GM12878 (cell line): ENCODE data around the gene ZMIZ1. TPM values are rescaled to one million over a fixed set of nuclear protein-coding genes. Genes with fewer than 3 reads are reported as not detected.

ENCODE experiments used
- ATAC-seq: fragments of 200-7000 bp; cut with Tn5 transposase; 3 replicates; pipeline ENCODE4 v1.9.1; 2020; ENCODE audit warnings: mild to moderate bottlenecking, moderate library complexity
- BruUV-seq: library from RNA; stranded (reverse); fragments of 400-500 nt; replicated peaks from 2 replicates; lab custom pipeline; 2021; lab: Mats Ljungman, UMichigan
- CTCF ChIA-PET: fragments of 300-600 bp; sonication (Branson Sonifier 250); formaldehyde crosslinking; extraction: SDS; loops from one replicate; lab custom pipeline; 2021; ENCODE audit warnings: inconsistent platforms; lab: Yijun Ruan, JAX
- POLR2A ChIA-PET: fragments of 350-600 bp; formaldehyde crosslinking; extraction: SDS; loops from one replicate; lab custom pipeline; 2021; ENCODE audit warnings: inconsistent platforms; lab: Charles Lee
- RAD21 ChIA-PET: fragments of 300-600 bp; sonication (Branson Sonifier 250); formaldehyde crosslinking; loops from one replicate; lab custom pipeline; 2023; ENCODE audit warnings: antibody characterized with exemption; ENCODE audit not compliant: unreplicated experiment; lab: Charles Lee
- SMC1A ChIA-PET: fragments of 300-600 bp; sonication (Branson Sonifier 250); formaldehyde crosslinking; loops from one replicate; lab custom pipeline; 2023; ENCODE audit not compliant: unreplicated experiment, uncharacterized antibody; lab: Charles Lee
- DNase-seq: peaks from one replicate; pipeline ENCODE4 v3.0.0-alpha.2; 2011; ENCODE audit warnings: low read depth, low spot score
- FAIRE-seq: peaks from 3 replicates; lab custom pipeline; 2011; peaks lifted over from hg19 to GRCh38; lab: Jason Lieb, UNC
- H2AFZ ChIP-seq: 2 replicates; pipeline ENCODE4 v1.6.0; 2011; ENCODE audit warnings: low read depth, low read length, control low read depth; ENCODE audit not compliant: control insufficient read depth
- H3K27ac ChIP-seq: 2 replicates; pipeline ENCODE4 v1.5.1; 2011; ENCODE audit warnings: control low read depth; ENCODE audit not compliant: control insufficient read depth, insufficient read depth
- H3K27me3 ChIP-seq, 2 experiments: replicated peaks in 1 of 2; 2 replicates each; pipeline versions ENCODE4 v1.6.0 to v1.6.1; 2011; ENCODE audit warnings: low read length in 1 of 2; ENCODE audit not compliant: control insufficient read depth in 2 of 2, insufficient read depth in 2 of 2
- H3K36me3 ChIP-seq, 2 experiments: 2 replicates each; pipeline ENCODE4 v1.5.1; 2011; ENCODE audit warnings: low read length in 1 of 2; ENCODE audit not compliant: control insufficient read depth in 2 of 2, insufficient read depth in 2 of 2
- H3K4me1 ChIP-seq: 2 replicates; pipeline ENCODE4 v1.6.1; 2011; ENCODE audit warnings: mild to moderate bottlenecking, low read length, moderate library complexity, mixed read lengths; ENCODE audit not compliant: control insufficient read depth, insufficient read depth
- H3K4me2 ChIP-seq: 2 replicates; pipeline ENCODE4 v1.6.0; 2011; ENCODE audit warnings: control low read depth; ENCODE audit not compliant: control insufficient read depth, insufficient read depth
- H3K4me3 ChIP-seq: fragments of 200-600 bp; sonication (generic); 2 replicates; pipeline ENCODE4 v1.5.1; 2016
- H3K79me2 ChIP-seq: 2 replicates; pipeline ENCODE4 v1.6.0; 2011; ENCODE audit warnings: low read length; ENCODE audit not compliant: control insufficient read depth, insufficient read depth
- H3K9ac ChIP-seq: 2 replicates; pipeline ENCODE4 v1.8.0; 2011; ENCODE audit warnings: low read length, control low read depth, mixed read lengths; ENCODE audit not compliant: control insufficient read depth, insufficient read depth
- H3K9me3 ChIP-seq: replicated peaks from 3 replicates; pipeline ENCODE4 v1.5.1; 2011; ENCODE audit warnings: mild to moderate bottlenecking, low read length; ENCODE audit not compliant: control insufficient read depth, insufficient read depth
- H4K20me1 ChIP-seq: 2 replicates; pipeline ENCODE4 v1.6.0; 2011; ENCODE audit not compliant: control insufficient read depth, insufficient read depth
- CBX3 ChIP-seq: fragments of 200-600 bp; sonication (generic); IDR thresholded peaks from 2 replicates; pipeline ENCODE4 v1.6.1; 2016; ENCODE audit warnings: low read depth, borderline replicate concordance
- CBX5 ChIP-seq: sonication (generic); IDR thresholded peaks from 2 replicates; pipeline ENCODE4 v1.6.1; 2016; ENCODE audit warnings: low read depth, moderate library complexity, mild to moderate bottlenecking, inconsistent platforms
- KDM1A ChIP-seq: fragments of 200-600 bp; sonication (generic); IDR thresholded peaks from 2 replicates; pipeline ENCODE4 v1.6.1; 2016; ENCODE audit warnings: borderline replicate concordance
- MTA2 ChIP-seq: fragments of 450-650 bp; IDR thresholded peaks from 2 replicates; pipeline ENCODE4 v1.6.1; 2016; ENCODE audit warnings: low read depth, mild to moderate bottlenecking, moderate library complexity
- NFYB ChIP-seq: IDR thresholded peaks from 2 replicates; pipeline ENCODE4 v1.6.1; 2011; ENCODE audit warnings: low read depth, mild to moderate bottlenecking, low read length, improper control_type of control experiment, moderate library complexity; ENCODE audit not compliant: insufficient read depth
- ZSCAN29 ChIP-seq: fragments of 450-650 bp; IDR thresholded peaks from 2 replicates; pipeline ENCODE4 v1.6.1; 2017; ENCODE audit warnings: mild to moderate bottlenecking, moderate library complexity
- WGBS: methylation state at CpG from one replicate; pipeline ENCODE4 v1.1.6; 2016; ENCODE audit warnings: low lambda C conversion rate; ENCODE audit not compliant: insufficient replicate concordance, insufficient coverage; ENCODE audit errors: missing lambda C conversion rate; 5-methylcytosine and 5-hydroxymethylcytosine counted together
- in situ Hi-C: fragments of 300-500 bp; cut with MboI; formaldehyde crosslinking; loops from 9 replicates; pipeline ENCODE4 v1.14.3; 2018; ENCODE audit warnings: mixed read lengths
- intact Hi-C: fragments of 100-400 bp; cut with micrococcal nuclease; formaldehyde crosslinking; loops from one replicate; pipeline ENCODE4 v1.14.2; 2022; ENCODE audit not compliant: unreplicated experiment
- polyA plus RNA-seq, 11 experiments: library from polyadenylated mRNA; depleted of rRNA in 4 of 11; unstranded in 6 of 11; stranded (reverse) in 5 of 11; fragments of >200 nt; fragmentation: Nextera tagmentation in 4 of 11; fragmentation: Illumina TruSeq in 1 of 11; extraction: Ambion mirVana in 4 of 11; extraction: Trizol in 1 of 11; gene quantifications; 1 replicate in 1 of 11; 2 replicates in 10 of 11; pipeline versions ENCODE4 v1.2.1 to v1.2.3, GENCODE V29; 2011 to 2016; ENCODE audit warnings: inconsistent platforms in 2 of 11, missing spikeins in 2 of 11, low read depth in 1 of 11
- total RNA-seq, 4 experiments: library from RNA; depleted of rRNA in 3 of 4; stranded (reverse); fragments of >200 nt in 3 of 4; fragmentation: Illumina TruSeq in 1 of 4; extraction: Trizol in 1 of 4; gene quantifications; 2 replicates each; pipeline versions ENCODE4 v1.2.1 to v1.2.3, GENCODE V29; 2013 to 2021

ZMIZ1 gene
- total and polyA plus RNA-seq, 10 of the 15 experiments (the other 5 are each of a cell fraction or from before 2014, with no cell fraction given): 3.1 to 82.3 (median 14.9) TPM

- no peak for TF ChIP-seq MTA2
Observed at GRCh38 chr10:79118286-79119202, 49.8 kb downstream of the ZMIZ1 start (continued).

DNA sequence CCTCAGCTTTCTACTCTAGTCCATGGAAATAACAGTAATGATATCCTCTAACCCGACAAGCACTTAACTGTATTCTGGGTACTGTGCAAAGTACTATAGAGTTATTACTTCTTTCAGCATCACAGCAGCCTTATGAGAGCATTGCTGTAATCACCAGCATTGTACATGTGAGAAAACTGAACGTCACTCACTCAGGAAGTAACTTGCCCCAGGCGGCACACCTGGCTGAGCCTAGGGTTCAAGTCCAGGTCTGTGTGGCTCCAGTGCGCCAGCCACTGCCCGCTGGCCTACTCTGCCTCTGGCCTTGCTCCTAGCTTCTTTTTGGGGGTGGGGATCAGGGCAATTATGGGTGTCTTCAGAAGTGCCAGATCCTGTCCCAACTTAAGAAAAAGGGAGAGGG lies 50.5 kb downstream of the ZMIZ1 start:
- intact Hi-C loops: no loop called here
- Histone ChIP-seq H3K4me1 (peaks cover 30% of the 10 kb centered on the region), H3K27me3 (no peaks in the 10 kb centered on the region), H3K36me3 (no peaks in the 10 kb centered on the region), H3K9me3 (no peaks in the 10 kb centered on the region), H2AFZ (no peak overlapping the region), H3K4me3 (no peak overlapping the region), H3K27ac (no peak overlapping the region), H3K4me2 (no peak overlapping the region), H4K20me1 (no peaks in the 10 kb centered on the region), H3K79me2 (no peaks in the 10 kb centered on the region), H3K9ac (no peak overlapping the region)
- 47% methylated on average over 5 of the region's 5 CpGs for WGBS
- SMC1A ChIA-PET: no interaction called here
- TF ChIP-seq NFYB (no peak), CBX5 (no peak), ZSCAN29 (no peak), CBX3 (no peak), KDM1A (no peak)
- ATAC-seq: no peak
- POLR2A ChIA-PET: no interaction called here
- DNase-seq: no peak
- in situ Hi-C loops: no loop called here
- no peak for FAIRE-seq
- RAD21 ChIA-PET: no interaction called here
- CTCF ChIA-PET: no interaction called here
- no TSS peak for BruUV-seq
